Trophoblast cell (in vitro differentiated cells and primary cell): ENCODE results near the gene CPA4.

Experiments used
- DNase-seq, 2 donors: peaks; one replicate each; pipeline ENCODE4 v3.0.0-alpha.2; 2016
- H2AFZ ChIP-seq: 2 replicates; pipeline ENCODE4 v1.6.1; 2013; ENCODE audit warnings: low read length, moderate library complexity, mild to moderate bottlenecking; ENCODE audit not compliant: insufficient read depth, poor library complexity
- H2AK5ac ChIP-seq: 2 replicates; pipeline ENCODE4 v1.6.1; 2013; ENCODE audit warnings: mild to moderate bottlenecking, low read length
- H2BK120ac ChIP-seq: 2 replicates; pipeline ENCODE4 v1.6.1; 2013; ENCODE audit warnings: low read length, mild to moderate bottlenecking, moderate library complexity; ENCODE audit not compliant: insufficient read depth, poor library complexity
- H2BK12ac ChIP-seq: 2 replicates; pipeline ENCODE4 v1.6.1; 2013; ENCODE audit warnings: mild to moderate bottlenecking, low read length, moderate library complexity
- H2BK5ac ChIP-seq: 2 replicates; pipeline ENCODE4 v1.6.1; 2013; ENCODE audit warnings: low read length, low read depth, moderate library complexity, mild to moderate bottlenecking; ENCODE audit not compliant: poor library complexity
- H3K14ac ChIP-seq: 2 replicates; pipeline ENCODE4 v1.6.1; 2013; ENCODE audit warnings: mild to moderate bottlenecking, low read length
- H3K18ac ChIP-seq: 2 replicates; pipeline ENCODE4 v1.6.1; 2013; ENCODE audit warnings: mild to moderate bottlenecking, low read length
- H3K23ac ChIP-seq: 2 replicates; pipeline ENCODE4 v1.6.1; 2013; ENCODE audit warnings: low read length
- H3K27ac ChIP-seq: 2 replicates; pipeline ENCODE4 v1.5.1; 2013; ENCODE audit warnings: low read depth, mild to moderate bottlenecking, inconsistent platforms, low read length, moderate library complexity
- H3K27me3 ChIP-seq: 2 replicates; pipeline ENCODE4 v1.6.1; 2013; ENCODE audit warnings: inconsistent platforms, mild to moderate bottlenecking, low read length, moderate library complexity; ENCODE audit not compliant: insufficient read depth
- H3K36me3 ChIP-seq, 2 experiments: 1 replicate in 1 of 2; 2 replicates in 1 of 2; pipeline ENCODE4 v1.6.1; 2013; ENCODE audit warnings: low read length in 2 of 2, mild to moderate bottlenecking in 2 of 2, moderate library complexity in 1 of 2; ENCODE audit not compliant: insufficient read depth in 2 of 2, control insufficient read depth in 1 of 2
- H3K4ac ChIP-seq: 2 replicates; pipeline ENCODE4 v1.6.1; 2013; ENCODE audit warnings: low read depth, mild to moderate bottlenecking, low read length, moderate library complexity
- H3K4me1 ChIP-seq, 2 experiments: 1 replicate in 1 of 2; 2 replicates in 1 of 2; pipeline ENCODE4 v1.6.1; 2013; ENCODE audit warnings: low read length in 2 of 2, mild to moderate bottlenecking in 2 of 2, moderate library complexity in 1 of 2; ENCODE audit not compliant: insufficient read depth in 2 of 2, control insufficient read depth in 1 of 2
- H3K4me2 ChIP-seq: 2 replicates; pipeline ENCODE4 v1.6.1; 2013; ENCODE audit warnings: inconsistent platforms, mild to moderate bottlenecking, low read length, moderate library complexity
- H3K4me3 ChIP-seq: 2 replicates; pipeline ENCODE4 v1.5.1; 2013; ENCODE audit warnings: mild to moderate bottlenecking, low read depth, low read length, inconsistent platforms
- H3K79me1 ChIP-seq: one replicate; pipeline ENCODE4 v1.6.1; 2013; ENCODE audit warnings: low read length
- H3K79me2 ChIP-seq: 2 replicates; pipeline ENCODE4 v1.6.1; 2013; ENCODE audit warnings: low read length, mild to moderate bottlenecking; ENCODE audit not compliant: control insufficient read depth, insufficient read depth, poor library complexity
- H3K9ac ChIP-seq: 2 replicates; pipeline ENCODE4 v1.6.1; 2013; ENCODE audit warnings: mild to moderate bottlenecking, low read length
- H3K9me3 ChIP-seq: 2 replicates; pipeline ENCODE4 v1.6.1; 2013; ENCODE audit warnings: low read depth, mild to moderate bottlenecking, control low read depth, inconsistent platforms, low read length; ENCODE audit not compliant: insufficient read depth
- H4K12ac ChIP-seq: 2 replicates; pipeline ENCODE4 v1.6.1; 2013; ENCODE audit warnings: low read depth, mild to moderate bottlenecking, low read length, moderate library complexity
- H4K8ac ChIP-seq: 2 replicates; pipeline ENCODE4 v1.6.1; 2013; ENCODE audit warnings: low read depth, mild to moderate bottlenecking, low read length, moderate library complexity
- H4K91ac ChIP-seq: one replicate; pipeline ENCODE4 v1.6.1; 2013; ENCODE audit warnings: low read depth, mild to moderate bottlenecking, low read length, moderate library complexity
- WGBS: extraction: QIAGEN DNeasy Blood & Tissue Kit; methylation state at CpG from one replicate; pipeline ENCODE4 v1.1.7; 2013; ENCODE audit warnings: missing lambda C conversion rate; ENCODE audit not compliant: insufficient read length, insufficient coverage; ENCODE audit errors: extremely low coverage; 5-methylcytosine and 5-hydroxymethylcytosine counted together

Gene CPA4

DNA sequence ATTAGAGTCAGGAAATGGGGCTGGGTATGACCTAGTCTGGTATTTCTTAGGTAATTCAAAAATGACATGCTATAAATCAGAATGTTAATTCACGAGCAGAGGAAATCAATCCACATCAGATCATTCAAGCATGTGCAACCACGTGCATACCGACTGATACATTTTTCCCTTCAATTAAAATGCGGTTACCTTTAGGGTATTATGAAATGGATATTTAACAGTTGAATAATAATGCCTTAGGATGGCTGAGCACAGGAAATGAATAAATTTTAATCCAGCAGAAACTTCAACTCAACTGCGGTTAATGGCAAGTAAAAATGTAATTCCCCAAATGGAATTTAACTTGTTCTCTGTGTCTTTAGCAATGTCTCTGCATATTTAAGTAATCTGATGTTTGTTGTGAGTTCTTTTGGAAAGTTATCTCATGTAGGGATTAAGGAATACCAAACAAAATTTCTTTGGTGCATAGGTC is 17.1 kb upstream of the CPA4 start:
- WGBS = no CpG with 5 or more reads among the region's 5 CpGs

DNA sequence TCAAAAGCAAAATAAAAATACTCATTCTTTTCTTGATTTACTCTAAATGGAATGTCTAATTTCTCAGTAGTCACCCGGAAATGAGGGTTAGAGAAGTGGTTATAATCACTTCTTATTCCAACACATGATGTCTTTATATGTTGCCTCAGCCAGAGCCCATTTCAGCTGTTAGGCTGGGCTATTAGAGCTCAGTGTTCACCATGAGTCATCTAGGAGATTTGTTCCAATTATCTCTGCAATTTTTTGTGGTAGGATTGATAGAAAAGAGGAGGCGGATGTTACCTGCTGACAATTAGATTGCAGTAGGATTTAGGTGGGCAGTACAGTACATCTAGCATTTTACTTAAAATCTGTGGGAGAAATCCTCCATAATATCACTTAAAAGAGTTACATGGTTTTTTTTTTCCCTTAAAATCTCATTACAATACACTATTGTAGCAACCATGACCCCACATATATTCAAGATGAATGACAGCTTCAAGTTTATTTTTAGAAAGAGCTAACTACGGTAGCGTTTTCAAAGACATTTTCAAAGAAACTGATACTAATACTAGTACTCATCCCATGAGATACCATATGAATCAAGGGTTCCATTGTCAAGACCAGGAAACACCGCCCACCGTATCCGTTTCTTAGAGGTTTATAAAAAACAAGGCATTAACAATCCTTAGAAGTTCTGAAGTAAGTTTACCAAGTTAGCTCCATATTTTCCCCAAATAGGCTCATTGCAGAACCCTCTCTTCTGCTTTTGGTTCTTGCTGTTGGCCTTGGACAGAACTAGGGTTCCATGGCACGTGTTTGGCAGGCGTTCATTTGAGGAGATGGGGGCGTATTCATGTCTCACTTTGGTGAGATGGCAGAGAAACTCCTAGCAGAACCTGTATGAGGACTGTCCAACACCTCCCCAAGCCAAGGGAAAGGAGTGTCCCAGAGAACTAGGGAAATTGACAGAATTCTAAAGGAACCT is 15.9 kb upstream of the CPA4 start:
- H4K8ac ChIP-seq = no peak overlapping the region
- no peak overlapping the region for H3K23ac ChIP-seq
- H4K91ac ChIP-seq = peak overlapping the region; percentile 52
- H3K4me2 ChIP-seq = no peak overlapping the region
- no peak overlapping the region for H3K9ac ChIP-seq
- no peak overlapping the region for H3K4ac ChIP-seq
- H3K4me3 ChIP-seq = no peak overlapping the region
- H2AFZ ChIP-seq = peak overlapping the region; percentile 35
- no peak for DNase-seq
- H3K9me3 ChIP-seq = no peaks in the 10 kb centered on the region
- H2AK5ac ChIP-seq = peak overlapping the region; percentile 40
- no peak overlapping the region for H3K18ac ChIP-seq
- H3K36me3 ChIP-seq = no peaks in the 10 kb centered on the region
- H3K27me3 ChIP-seq = no peaks in the 10 kb centered on the region
- peak overlapping the region; percentile 87 for H2BK12ac ChIP-seq
- peak overlapping the region; percentile 13 for H2BK5ac ChIP-seq
- H3K14ac ChIP-seq = no peak overlapping the region
- H2BK120ac ChIP-seq = peak overlapping the region; percentile 57
- H3K27ac ChIP-seq = no peak overlapping the region
- H3K4me1 ChIP-seq = peaks cover 9 to 10% of the 10 kb centered on the region in 2 experiments
- H3K79me1 ChIP-seq = peaks cover 14% of the 10 kb centered on the region
- H3K79me2 ChIP-seq = peaks cover 2% of the 10 kb centered on the region
- H4K12ac ChIP-seq = no peak overlapping the region
- WGBS = no CpG with 5 or more reads among the region's 10 CpGs

More for the DNA sequence above, 17.1 kb upstream of the CPA4 start:
- no peak overlapping the region for H3K14ac ChIP-seq
- no peak overlapping the region for H2AFZ ChIP-seq
- H3K27me3 ChIP-seq = no peaks in the 10 kb centered on the region
- no peak overlapping the region for H4K91ac ChIP-seq
- H2BK5ac ChIP-seq = no peak overlapping the region
- H3K36me3 ChIP-seq = no peaks in the 10 kb centered on the region
- no peak overlapping the region for H3K27ac ChIP-seq
- no peak overlapping the region for H3K4me3 ChIP-seq
- H3K9ac ChIP-seq = no peak overlapping the region
- H2BK12ac ChIP-seq = no peak overlapping the region
- no peak overlapping the region for H3K23ac ChIP-seq
- no peak overlapping the region for H3K18ac ChIP-seq
- H2BK120ac ChIP-seq = no peak overlapping the region
- no peak overlapping the region for H4K12ac ChIP-seq
- H3K79me2 ChIP-seq = peaks cover 2% of the 10 kb centered on the region
- no peak overlapping the region for H4K8ac ChIP-seq
- no peak overlapping the region for H3K4ac ChIP-seq
- H3K9me3 ChIP-seq = no peaks in the 10 kb centered on the region
- no peak overlapping the region for H2AK5ac ChIP-seq
- DNase-seq = no peak
- peaks cover 18% of the 10 kb centered on the region for H3K79me1 ChIP-seq
- no peak overlapping the region for H3K4me2 ChIP-seq
- H3K4me1 ChIP-seq = peaks cover 9 to 10% of the 10 kb centered on the region in 2 experiments

- H3K27me3 ChIP-seq = no peaks in the 10 kb centered on the region
- no peak overlapping the region for H4K12ac ChIP-seq
- peak overlapping the region; percentile 13 for H2BK12ac ChIP-seq
- H3K9ac ChIP-seq = no peak overlapping the region
- no peak overlapping the region for H3K27ac ChIP-seq
- H3K36me3 ChIP-seq = no peaks in the 10 kb centered on the region
- H2AK5ac ChIP-seq = no peak overlapping the region
- no peak overlapping the region for H2BK120ac ChIP-seq
- no peak overlapping the region for H4K91ac ChIP-seq
- H3K79me2 ChIP-seq = no peaks in the 10 kb centered on the region
- no peak overlapping the region for H3K18ac ChIP-seq
- no peaks in the 10 kb centered on the region for H3K9me3 ChIP-seq
- peaks cover 3% of the 10 kb centered on the region in 2 experiments for H3K4me1 ChIP-seq
- peak; percentile 45 to 80 for DNase-seq
- no CpG with 5 or more reads among the region's 15 CpGs for WGBS
- no peak overlapping the region for H2AFZ ChIP-seq
- H3K79me1 ChIP-seq = peaks cover 8% of the 10 kb centered on the region
- H3K4ac ChIP-seq = no peak overlapping the region
- H3K4me2 ChIP-seq = no peak overlapping the region
- no peak overlapping the region for H3K14ac ChIP-seq
- H4K8ac ChIP-seq = no peak overlapping the region
- H3K23ac ChIP-seq = no peak overlapping the region
- H2BK5ac ChIP-seq = no peak overlapping the region
- H3K4me3 ChIP-seq = no peak overlapping the region
Measured at GRCh38 chr7:130277763-130278643, 15.0 kb upstream of the CPA4 start.

DNA sequence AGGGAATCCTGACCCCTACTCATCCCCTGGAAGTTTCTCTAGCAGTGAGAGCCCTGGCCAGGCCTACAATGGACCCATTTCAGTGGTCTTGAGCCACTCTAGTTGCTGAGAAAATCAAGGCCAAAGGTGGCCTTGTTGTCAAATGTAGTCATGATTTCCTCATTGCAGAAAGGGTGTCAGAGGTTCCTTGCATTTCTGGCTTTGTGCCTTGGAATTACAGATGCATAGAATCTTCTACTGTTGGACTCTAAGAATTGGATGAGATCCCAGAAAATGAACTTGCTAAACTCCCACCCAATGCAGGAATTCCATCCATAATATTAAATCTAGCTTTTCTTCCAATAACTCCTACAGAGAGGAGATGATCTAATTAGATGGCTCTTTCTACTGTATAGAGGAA is 14.1 kb upstream of the CPA4 start:
- H2BK5ac ChIP-seq = no peak overlapping the region
- no peak overlapping the region for H3K9ac ChIP-seq
- peak overlapping the region; percentile 79 for H2BK12ac ChIP-seq
- H3K4me3 ChIP-seq = no peak overlapping the region
- no peaks in the 10 kb centered on the region for H3K9me3 ChIP-seq
- no peak overlapping the region for H3K4ac ChIP-seq
- H3K36me3 ChIP-seq = no peaks in the 10 kb centered on the region
- H4K12ac ChIP-seq = no peak overlapping the region
- H3K18ac ChIP-seq = no peak overlapping the region
- H3K79me2 ChIP-seq = no peaks in the 10 kb centered on the region
- H3K4me1 ChIP-seq = peaks cover 2% of the 10 kb centered on the region in 2 experiments
- peak in 1 of 2 donors; percentile 32 for DNase-seq
- no peak overlapping the region for H4K8ac ChIP-seq
- peaks cover 7% of the 10 kb centered on the region for H3K79me1 ChIP-seq
- no peak overlapping the region for H2AFZ ChIP-seq
- H3K27ac ChIP-seq = no peak overlapping the region
- peak overlapping the region; percentile 72 for H2AK5ac ChIP-seq
- H3K27me3 ChIP-seq = no peaks in the 10 kb centered on the region
- H3K14ac ChIP-seq = peak overlapping the region; percentile 38
- no peak overlapping the region for H4K91ac ChIP-seq
- H3K4me2 ChIP-seq = no peak overlapping the region
- H2BK120ac ChIP-seq = peak overlapping the region; percentile 21
- no peak overlapping the region for H3K23ac ChIP-seq
